ENCODE results near the gene KCNJ5.

Gene KCNJ5

DNA sequence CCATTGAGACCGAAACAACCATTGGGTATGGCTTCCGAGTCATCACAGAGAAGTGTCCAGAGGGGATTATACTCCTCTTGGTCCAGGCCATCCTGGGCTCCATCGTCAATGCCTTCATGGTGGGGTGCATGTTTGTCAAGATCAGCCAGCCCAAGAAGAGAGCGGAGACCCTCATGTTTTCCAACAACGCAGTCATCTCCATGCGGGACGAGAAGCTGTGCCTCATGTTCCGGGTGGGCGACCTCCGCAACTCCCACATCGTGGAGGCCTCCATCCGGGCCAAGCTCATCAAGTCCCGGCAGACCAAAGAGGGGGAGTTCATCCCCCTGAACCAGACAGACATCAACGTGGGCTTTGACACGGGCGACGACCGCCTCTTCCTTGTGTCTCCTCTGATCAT, 20.5 kb downstream of the KCNJ5 start:
- DNase-seq (ENCODE audit: low spot score): no peak
- TF ChIP-seq, protein P1, sequence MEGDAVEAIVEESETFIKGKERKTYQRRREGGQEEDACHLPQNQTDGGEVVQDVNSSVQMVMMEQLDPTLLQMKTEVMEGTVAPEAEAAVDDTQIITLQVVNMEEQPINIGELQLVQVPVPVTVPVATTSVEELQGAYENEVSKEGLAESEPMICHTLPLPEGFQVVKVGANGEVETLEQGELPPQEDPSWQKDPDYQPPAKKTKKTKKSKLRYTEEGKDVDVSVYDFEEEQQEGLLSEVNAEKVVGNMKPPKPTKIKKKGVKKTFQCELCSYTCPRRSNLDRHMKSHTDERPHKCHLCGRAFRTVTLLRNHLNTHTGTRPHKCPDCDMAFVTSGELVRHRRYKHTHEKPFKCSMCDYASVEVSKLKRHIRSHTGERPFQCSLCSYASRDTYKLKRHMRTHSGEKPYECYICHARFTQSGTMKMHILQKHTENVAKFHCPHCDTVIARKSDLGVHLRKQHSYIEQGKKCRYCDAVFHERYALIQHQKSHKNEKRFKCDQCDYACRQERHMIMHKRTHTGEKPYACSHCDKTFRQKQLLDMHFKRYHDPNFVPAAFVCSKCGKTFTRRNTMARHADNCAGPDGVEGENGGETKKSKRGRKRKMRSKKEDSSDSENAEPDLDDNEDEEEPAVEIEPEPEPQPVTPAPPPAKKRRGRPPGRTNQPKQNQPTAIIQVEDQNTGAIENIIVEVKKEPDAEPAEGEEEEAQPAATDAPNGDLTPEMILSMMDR (IDR thresholded peaks at IDR 0.05): no peak

GRCh38 chr11:128913806-128914205, 22.6 kb downstream of the KCNJ5 start:
- H3K27ac ChIP-seq: no peak overlapping the region

More for the DNA sequence above, 20.5 kb downstream of the KCNJ5 start:
- H3K4me3 ChIP-seq: no peak overlapping the region
- H3K27ac ChIP-seq: no peak overlapping the region

GRCh38 chr11:128914216-128915148, 23.3 kb downstream of the KCNJ5 start:
- H3K27ac ChIP-seq: no peak overlapping the region
- DNase-seq (ENCODE audit: low spot score): no peak
- TF ChIP-seq, protein P1 (IDR thresholded peaks at IDR 0.05): no peak
- no peak overlapping the region for H3K4me3 ChIP-seq

More at GRCh38 chr11:128913806-128914205, 22.6 kb downstream of the KCNJ5 start:
- DNase-seq (ENCODE audit: low spot score): no peak
- TF ChIP-seq, protein P1 (IDR thresholded peaks at IDR 0.05): no peak
- no peak overlapping the region for H3K4me3 ChIP-seq

DNA sequence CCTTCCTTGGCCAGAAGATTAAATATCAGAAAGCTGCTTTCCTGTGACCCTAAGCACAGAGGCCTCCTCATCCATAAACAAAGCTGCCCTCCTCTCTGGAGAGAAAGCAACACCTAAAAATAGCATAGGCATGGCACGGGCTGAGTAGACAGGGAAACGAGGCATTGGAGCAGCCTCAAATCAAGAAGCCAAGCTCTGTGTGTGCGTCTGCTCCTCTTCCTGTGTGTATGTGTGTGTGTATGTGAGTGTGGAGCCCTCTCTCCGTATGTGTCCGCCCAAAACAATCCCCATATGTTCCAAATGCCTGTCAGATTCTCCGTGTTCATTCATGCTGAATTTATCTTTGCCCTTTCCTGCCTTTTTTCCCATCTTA, 24.0 kb downstream of the KCNJ5 start:
- Histone ChIP-seq H3K27ac (no peak overlapping the region), H3K4me3 (no peak overlapping the region)
- TF ChIP-seq, protein P1 (IDR thresholded peaks at IDR 0.05): no peak
- DNase-seq (ENCODE audit: low spot score): no peak

- DNase-seq (ENCODE audit: low spot score): no peak
- TF ChIP-seq, protein P1 (IDR thresholded peaks at IDR 0.05): no peak
- no peak overlapping the region for H3K4me3 ChIP-seq
- no peak overlapping the region for H3K27ac ChIP-seq
Observed at GRCh38 chr11:128916037-128916572, 24.9 kb downstream of the KCNJ5 start.

DNA sequence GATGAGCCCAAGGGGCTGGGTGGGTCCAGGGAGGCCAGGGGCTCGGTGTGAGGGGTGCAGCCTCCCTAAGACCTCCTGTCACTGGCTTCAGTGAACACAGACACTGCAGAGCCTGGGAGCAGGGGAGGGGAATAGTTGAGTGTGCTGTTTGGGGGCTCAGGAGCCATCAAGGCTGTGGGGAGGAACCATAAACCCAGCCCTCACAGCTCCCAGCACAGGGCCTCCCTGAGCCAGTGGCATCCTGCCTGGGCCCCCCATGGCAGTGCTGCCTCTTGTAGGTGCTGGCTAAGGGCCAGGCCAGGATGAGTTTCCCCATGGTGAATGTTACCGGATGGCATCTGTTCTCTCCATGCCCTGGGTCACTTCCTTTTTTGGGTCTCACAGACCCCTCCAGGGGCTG, 25.5 kb downstream of the KCNJ5 start:
- H3K4me3 ChIP-seq: no peak overlapping the region
- H3K27ac ChIP-seq: no peak overlapping the region
- DNase-seq (ENCODE audit: low spot score): no peak
- TF ChIP-seq, protein P1 (IDR thresholded peaks at IDR 0.05): no peak

Measured in coronary artery (tissue), 2 donors.